K562 (cell line): ENCODE results near the gene CUL1.

Experiments used
- EP300 ChIP-seq: IDR thresholded peaks from 2 replicates; pipeline ENCODE4 v1.6.1; 2012; ENCODE audit warnings: low read length, improper control_type of control experiment
- EZH2 ChIP-seq: IDR thresholded peaks from 2 replicates; pipeline ENCODE4 v1.6.1; 2012; ENCODE audit warnings: low read depth, mild to moderate bottlenecking, inconsistent platforms, low read length, borderline replicate concordance
- FOXA1 ChIP-seq: fragments of 450-650 bp; IDR thresholded peaks from 2 replicates; pipeline ENCODE4 v1.6.1; 2016; ENCODE audit warnings: mild to moderate bottlenecking, borderline replicate concordance
- RAD21 ChIP-seq, 2 experiments: fragments of 250-450 bp in 1 of 2; fragments of 450-650 bp in 1 of 2; sonication (Bioruptor Pico) in 1 of 2; formaldehyde crosslinking in 1 of 2; IDR thresholded peaks in 1 of 2; conservative IDR thresholded peaks in 1 of 2; 2 replicates each; pipeline versions ENCODE4 v1.4.0 to v1.8.0; 2020 to 2022; ENCODE audit warnings: mild to moderate bottlenecking in 2 of 2, moderate library complexity in 1 of 2
- ZBTB7A ChIP-seq: IDR thresholded peaks from 2 replicates; pipeline ENCODE4 v1.6.1; 2011; ENCODE audit warnings: low read depth, mild to moderate bottlenecking, low read length, moderate library complexity, borderline replicate concordance; ENCODE audit not compliant: control insufficient read depth
- TF ChIP-seq, protein P1 (sequence below): fragments of 450-650 bp; formaldehyde crosslinking; IDR thresholded peaks from 2 replicates; pipeline ENCODE4 v1.4.0; 2022; ENCODE audit warnings: missing genetic modification characterization

GRCh38 chr7:148702876-148703670, 4.4 kb downstream of the CUL1 start:
- no peak for TF ChIP-seq EZH2
- TF ChIP-seq FOXA1: no peak
- TF ChIP-seq, protein P1, sequence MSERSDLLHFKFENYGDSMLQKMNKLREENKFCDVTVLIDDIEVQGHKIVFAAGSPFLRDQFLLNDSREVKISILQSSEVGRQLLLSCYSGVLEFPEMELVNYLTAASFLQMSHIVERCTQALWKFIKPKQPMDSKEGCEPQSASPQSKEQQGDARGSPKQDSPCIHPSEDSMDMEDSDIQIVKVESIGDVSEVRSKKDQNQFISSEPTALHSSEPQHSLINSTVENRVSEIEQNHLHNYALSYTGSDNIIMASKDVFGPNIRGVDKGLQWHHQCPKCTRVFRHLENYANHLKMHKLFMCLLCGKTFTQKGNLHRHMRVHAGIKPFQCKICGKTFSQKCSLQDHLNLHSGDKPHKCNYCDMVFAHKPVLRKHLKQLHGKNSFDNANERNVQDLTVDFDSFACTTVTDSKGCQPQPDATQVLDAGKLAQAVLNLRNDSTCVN (CRISPR knock-in tag): no peak
- no peak for TF ChIP-seq ZBTB7A
- TF ChIP-seq EP300: no peak
- no peak for TF ChIP-seq RAD21 (CRISPR knock-in tag; conservative IDR thresholded peaks at IDR 0.05 in 1 of 2, IDR thresholded peaks at IDR 0.05 in 1 of 2)
